H9 (cell line): ENCODE measurements around the gene BAMBI. TPM values are rescaled to one million over a fixed set of nuclear protein-coding genes. Genes with fewer than 3 reads are reported as not detected.

Experiments used
- DNase-seq: peaks from one replicate; pipeline ENCODE4 v3.0.0-alpha.2; 2017
- H2AFZ ChIP-seq: one replicate; pipeline ENCODE4 v1.6.1; 2013; ENCODE audit warnings: mild to moderate bottlenecking, low read length, control low read depth, moderate library complexity
- H2AK5ac ChIP-seq: 2 replicates; pipeline ENCODE4 v1.6.1; 2013; ENCODE audit warnings: low read length, control low read depth, mixed read lengths; ENCODE audit not compliant: insufficient read length
- H2BK120ac ChIP-seq: one replicate; pipeline ENCODE4 v1.6.1; 2013; ENCODE audit warnings: low read depth, mild to moderate bottlenecking, low read length, control low read depth, inconsistent platforms; ENCODE audit not compliant: poor library complexity, severe bottlenecking
- H2BK12ac ChIP-seq: 2 replicates; pipeline ENCODE4 v1.6.1; 2013; ENCODE audit warnings: low read length, control low read depth, mixed read lengths, low read depth; ENCODE audit not compliant: insufficient read length
- H2BK15ac ChIP-seq: 2 replicates; pipeline ENCODE4 v1.6.1; 2013; ENCODE audit warnings: low read depth, low read length, control low read depth
- H2BK20ac ChIP-seq: one replicate; pipeline ENCODE4 v1.6.1; 2013; ENCODE audit warnings: low read depth, mild to moderate bottlenecking, low read length, control low read depth, inconsistent platforms; ENCODE audit not compliant: poor library complexity, severe bottlenecking
- H2BK5ac ChIP-seq: 2 replicates; pipeline ENCODE4 v1.6.1; 2013; ENCODE audit warnings: low read length, control low read depth, mixed read lengths; ENCODE audit not compliant: insufficient read length
- H3K14ac ChIP-seq: 2 replicates; pipeline ENCODE4 v1.6.1; 2013; ENCODE audit warnings: low read length, control low read depth; ENCODE audit not compliant: insufficient read depth
- H3K18ac ChIP-seq: 2 replicates; pipeline ENCODE4 v1.6.1; 2013; ENCODE audit warnings: low read depth, mild to moderate bottlenecking, mixed read lengths, low read length, control low read depth; ENCODE audit not compliant: insufficient read length
- H3K23ac ChIP-seq: 2 replicates; pipeline ENCODE4 v1.6.1; 2013; ENCODE audit warnings: low read length, control low read depth, mixed read lengths, low read depth; ENCODE audit not compliant: insufficient read length
- H3K23me2 ChIP-seq: 2 replicates; pipeline ENCODE4 v1.6.1; 2013; ENCODE audit warnings: low read depth, mild to moderate bottlenecking, mixed read lengths, low read length, control low read depth; ENCODE audit not compliant: insufficient read length, poor library complexity, severe bottlenecking
- H3K27ac ChIP-seq: 2 replicates; pipeline ENCODE4 v1.5.1; 2013; ENCODE audit warnings: low read length, control low read depth, mixed read lengths, low read depth; ENCODE audit not compliant: insufficient read length
- H3K27me3 ChIP-seq: 2 replicates; pipeline ENCODE4 v1.6.1; 2013; ENCODE audit warnings: low read length, control low read depth, inconsistent platforms; ENCODE audit not compliant: insufficient read depth
- H3K4ac ChIP-seq: 2 replicates; pipeline ENCODE4 v1.6.1; 2013; ENCODE audit warnings: low read depth, mild to moderate bottlenecking, control low read depth, inconsistent platforms, low read length, moderate library complexity
- H3K4me1 ChIP-seq: 2 replicates; pipeline ENCODE4 v1.6.1; 2013; ENCODE audit warnings: low read length, control low read depth, inconsistent platforms; ENCODE audit not compliant: insufficient read depth
- H3K4me2 ChIP-seq: 2 replicates; pipeline ENCODE4 v1.6.1; 2013; ENCODE audit warnings: low read length, control low read depth, mixed read lengths; ENCODE audit not compliant: insufficient read length, insufficient read depth
- H3K56ac ChIP-seq: 2 replicates; pipeline ENCODE4 v1.6.1; 2013; ENCODE audit warnings: low read depth, mild to moderate bottlenecking, mixed read lengths, low read length, control low read depth; ENCODE audit not compliant: insufficient read length
- H3K79me1 ChIP-seq: 2 replicates; pipeline ENCODE4 v1.6.1; 2013; ENCODE audit warnings: low read depth, mild to moderate bottlenecking, moderate library complexity, low read length, control low read depth, inconsistent platforms; ENCODE audit not compliant: insufficient read depth, poor library complexity, severe bottlenecking
- H3K79me2 ChIP-seq: 2 replicates; pipeline ENCODE4 v1.6.1; 2013; ENCODE audit warnings: low read length, control low read depth, inconsistent platforms; ENCODE audit not compliant: insufficient read depth
- H3K9ac ChIP-seq: 2 replicates; pipeline ENCODE4 v1.6.1; 2013; ENCODE audit warnings: low read length, control low read depth, mixed read lengths; ENCODE audit not compliant: insufficient read length; ENCODE audit errors: extremely low read depth
- H3K9me3 ChIP-seq: one replicate; pipeline ENCODE4 v1.6.1; 2013; ENCODE audit warnings: low read depth, low read length, inconsistent platforms; ENCODE audit not compliant: control insufficient read depth
- H3T11ph ChIP-seq: one replicate; pipeline ENCODE4 v1.6.1; 2013; ENCODE audit warnings: mild to moderate bottlenecking, low read length, control low read depth, inconsistent platforms
- H4K20me1 ChIP-seq: one replicate; pipeline ENCODE4 v1.6.1; 2013; ENCODE audit not compliant: control insufficient read depth, insufficient read length, insufficient read depth
- H4K5ac ChIP-seq: 2 replicates; pipeline ENCODE4 v1.6.1; 2013; ENCODE audit warnings: low read depth, mild to moderate bottlenecking, mixed read lengths, low read length, control low read depth; ENCODE audit not compliant: insufficient read length
- H4K8ac ChIP-seq: replicated peaks from 2 replicates; pipeline ENCODE4 v1.6.1; 2013; ENCODE audit warnings: low read length, control low read depth, mixed read lengths, low read depth; ENCODE audit not compliant: insufficient read length
- H4K91ac ChIP-seq: 2 replicates; pipeline ENCODE4 v1.6.1; 2013; ENCODE audit warnings: low read depth, mild to moderate bottlenecking, moderate library complexity, mixed read lengths, low read length, control low read depth; ENCODE audit not compliant: insufficient read length
- H3K27ac Mint-ChIP-seq, 3 experiments: 2 replicates in 2 of 3; 3 replicates in 1 of 3; pipeline ENCODE4 v1.8.0; 2020 to 2021; ENCODE audit warnings: mixed read lengths in 3 of 3, mild to moderate bottlenecking in 1 of 3, moderate library complexity in 1 of 3
- H3K27me3 Mint-ChIP-seq: 2 replicates; pipeline ENCODE4 v1.8.0; 2021; ENCODE audit warnings: low read depth, mild to moderate bottlenecking, moderate library complexity, mixed read lengths
- H3K36me3 Mint-ChIP-seq, 3 experiments: 2 replicates in 2 of 3; 3 replicates in 1 of 3; pipeline ENCODE4 v1.8.0; 2020 to 2021; ENCODE audit warnings: low read depth in 3 of 3, mixed read lengths in 3 of 3; ENCODE audit not compliant: insufficient read depth in 1 of 3
- H3K4me1 Mint-ChIP-seq, 2 experiments: 2 replicates each; pipeline ENCODE4 v1.8.0; 2020; ENCODE audit warnings: mixed read lengths in 2 of 2
- H3K4me3 Mint-ChIP-seq, 2 experiments: 2 replicates in 1 of 2; 3 replicates in 1 of 2; pipeline ENCODE4 v1.8.0; 2020 to 2021; ENCODE audit warnings: mild to moderate bottlenecking in 2 of 2, mixed read lengths in 2 of 2, moderate library complexity in 1 of 2
- H3K9me3 Mint-ChIP-seq, 2 experiments: 2 replicates in 1 of 2; 3 replicates in 1 of 2; pipeline ENCODE4 v1.8.0; 2020; ENCODE audit warnings: mild to moderate bottlenecking in 2 of 2, mixed read lengths in 2 of 2, moderate library complexity in 1 of 2
- CTCF ChIP-seq: fragments of 200-600 bp; sonication (generic); conservative IDR thresholded peaks from 3 replicates; pipeline ENCODE4 v1.8.0; 2021; ENCODE audit warnings: antibody characterized with exemption, mild to moderate bottlenecking
- WGBS: extraction: QIAGEN DNeasy Blood & Tissue Kit; methylation state at CpG from one replicate; pipeline ENCODE4 v1.1.7; 2013; ENCODE audit warnings: missing lambda C conversion rate, low lambda C conversion rate, mixed read lengths; ENCODE audit not compliant: insufficient read length; ENCODE audit errors: extremely low coverage; 5-methylcytosine and 5-hydroxymethylcytosine counted together
- total RNA-seq: library from RNA; stranded (reverse); gene quantifications from 2 replicates; pipeline ENCODE4 v1.2.1, GENCODE V29; 2021

BAMBI gene
- total RNA-seq, 1 experiment from 2014 or later = 16.8 TPM

GRCh38 chr10:28664369-28664740 lies 13.0 kb upstream of the BAMBI start:
- no peaks in the 10 kb centered on the region for H4K20me1 ChIP-seq
- H3K27ac ChIP-seq = no peak overlapping the region
- H3K23me2 ChIP-seq = peaks cover 10% of the 10 kb centered on the region
- H3K9ac ChIP-seq = no peak overlapping the region
- H3T11ph ChIP-seq = no peak overlapping the region
- Mint-ChIP-seq H3K36me3 (no peaks in the 10 kb centered on the region), H3K4me1 (peaks cover 10 to 14% of the 10 kb centered on the region in 2 experiments), H3K27ac (no peak overlapping the region), H3K9me3 (peaks cover 0 to 3% of the 10 kb centered on the region in 2 experiments; a peak in 1 of 5 replicates), H3K27me3 (peaks cover 31% of the 10 kb centered on the region), H3K4me3 (no peak overlapping the region)
- H3K79me1 ChIP-seq = no peaks in the 10 kb centered on the region
- no peak overlapping the region for H3K4me2 ChIP-seq
- no peak overlapping the region for H2BK15ac ChIP-seq
- H2BK12ac ChIP-seq = no peak overlapping the region
- H4K91ac ChIP-seq = no peak overlapping the region
- H3K18ac ChIP-seq = no peak overlapping the region
- TF ChIP-seq CTCF = no peak
- no peaks in the 10 kb centered on the region for H3K9me3 ChIP-seq
- no peak overlapping the region for H3K4ac ChIP-seq
- no peaks in the 10 kb centered on the region for H3K79me2 ChIP-seq
- H2AFZ ChIP-seq = no peak overlapping the region
- no peak overlapping the region for H3K56ac ChIP-seq
- H2BK5ac ChIP-seq = no peak overlapping the region
- no peaks in the 10 kb centered on the region; the same call in 1 of the 2 replicates for H3K27me3 ChIP-seq
- no peak overlapping the region for H4K8ac ChIP-seq
- no peak overlapping the region for H2AK5ac ChIP-seq
- no peaks in the 10 kb centered on the region for H3K4me1 ChIP-seq
- H3K23ac ChIP-seq = no peak overlapping the region
- no peak overlapping the region for H3K14ac ChIP-seq
- H4K5ac ChIP-seq = no peak overlapping the region
- DNase-seq = no peak
- H2BK120ac ChIP-seq = no peak overlapping the region
- H2BK20ac ChIP-seq = no peak overlapping the region
- no CpG with 5 or more reads among the region's 6 CpGs for WGBS
